ENCODE measurements around the gene CCDC9.
"Not testable (repeated sequence)": the region's sequence is repeated elsewhere in the genome, so short reads cannot be mapped to it uniquely, and the experiment has no call there.

The CCDC9 gene

DNA sequence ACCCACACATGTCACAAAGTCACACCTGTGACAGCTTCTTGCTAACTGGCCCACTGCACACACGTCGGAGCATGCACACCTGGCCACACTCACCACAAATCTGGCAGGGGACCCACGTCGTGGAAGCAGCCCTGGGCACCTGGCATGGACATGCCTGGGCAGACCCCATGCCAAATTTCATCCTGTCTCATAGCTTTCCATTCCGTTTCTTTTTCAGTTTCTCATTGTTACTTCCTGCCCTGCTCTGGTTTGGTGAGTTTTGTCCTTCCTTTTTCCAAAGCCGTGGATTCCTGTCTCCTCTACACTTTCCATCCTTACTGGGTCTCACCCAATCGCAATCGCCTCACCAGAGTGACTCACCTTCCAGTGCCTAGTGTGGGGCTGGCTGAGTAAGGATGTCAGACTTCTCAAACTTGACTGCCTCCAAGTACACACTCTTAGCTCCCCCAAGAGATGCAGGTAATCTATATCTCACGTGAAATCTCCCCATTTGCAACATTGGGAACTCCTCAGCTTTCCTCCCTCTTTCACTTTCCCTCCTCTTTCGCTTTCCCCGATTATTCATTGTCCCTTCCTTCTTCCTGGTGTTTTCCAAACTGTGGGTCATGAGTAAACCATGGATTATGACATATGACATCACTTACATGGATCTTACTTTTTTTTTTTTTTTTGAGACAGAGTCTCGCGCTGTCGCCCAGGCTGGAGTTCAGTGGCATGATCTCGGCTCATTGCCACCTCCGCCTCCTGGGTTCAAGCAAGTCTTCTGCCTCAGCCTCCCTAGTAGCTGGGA lies 23.7 kb upstream of the CCDC9 start:
- peak; percentile 62 to 88 for DNase-seq

DNA sequence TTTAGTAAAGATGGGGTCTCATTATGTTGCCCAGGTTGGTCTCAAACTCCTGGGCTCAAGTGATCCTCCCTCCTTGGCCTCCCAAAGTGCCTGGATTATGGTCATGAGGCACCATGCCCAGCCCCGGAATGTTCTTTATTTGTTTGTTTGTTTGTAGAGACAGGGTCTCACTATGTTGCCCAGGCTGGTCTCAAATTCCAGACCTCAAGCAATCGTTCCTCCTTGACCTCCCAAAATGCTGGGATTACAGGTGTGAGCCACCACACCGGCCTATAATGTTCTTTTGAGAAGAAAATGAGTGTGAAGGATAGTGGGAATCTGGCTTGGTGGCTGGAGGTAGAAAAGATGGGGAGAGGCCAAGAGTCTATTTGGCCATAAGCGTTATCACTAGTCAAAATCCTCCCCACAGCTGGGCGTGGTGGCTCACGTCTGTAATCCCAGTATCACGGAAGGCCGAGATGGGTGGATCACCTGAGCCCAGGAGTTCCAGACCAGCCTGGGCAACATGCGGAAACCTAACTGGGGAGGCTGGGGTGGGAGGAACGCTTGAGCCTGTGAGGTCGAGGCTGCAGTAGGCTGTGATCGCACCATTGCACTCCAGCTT lies 20.2 kb upstream of the CCDC9 start:
- DNase-seq = no peak

DNA sequence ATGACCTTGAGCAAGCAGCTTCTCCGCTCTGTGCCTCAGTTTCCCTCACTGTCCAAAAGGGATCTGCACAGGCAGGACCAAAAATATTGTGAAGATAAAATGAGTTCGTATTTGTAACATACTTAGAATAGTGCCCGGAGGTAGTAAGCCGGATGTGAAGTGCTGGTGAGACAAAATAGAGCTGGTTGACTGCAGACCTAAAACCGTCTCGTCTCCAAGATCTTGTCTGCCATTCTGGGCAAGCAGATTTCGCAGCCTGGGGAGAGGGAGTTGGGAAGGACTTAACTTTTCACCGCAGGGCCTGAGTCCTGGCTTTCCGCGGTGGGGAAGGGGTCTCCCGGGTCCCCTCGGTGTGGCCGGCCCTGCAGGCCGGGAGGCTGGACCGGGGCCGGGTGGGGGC lies 17.2 kb upstream of the CCDC9 start:
- DNase-seq = no peak

DNA sequence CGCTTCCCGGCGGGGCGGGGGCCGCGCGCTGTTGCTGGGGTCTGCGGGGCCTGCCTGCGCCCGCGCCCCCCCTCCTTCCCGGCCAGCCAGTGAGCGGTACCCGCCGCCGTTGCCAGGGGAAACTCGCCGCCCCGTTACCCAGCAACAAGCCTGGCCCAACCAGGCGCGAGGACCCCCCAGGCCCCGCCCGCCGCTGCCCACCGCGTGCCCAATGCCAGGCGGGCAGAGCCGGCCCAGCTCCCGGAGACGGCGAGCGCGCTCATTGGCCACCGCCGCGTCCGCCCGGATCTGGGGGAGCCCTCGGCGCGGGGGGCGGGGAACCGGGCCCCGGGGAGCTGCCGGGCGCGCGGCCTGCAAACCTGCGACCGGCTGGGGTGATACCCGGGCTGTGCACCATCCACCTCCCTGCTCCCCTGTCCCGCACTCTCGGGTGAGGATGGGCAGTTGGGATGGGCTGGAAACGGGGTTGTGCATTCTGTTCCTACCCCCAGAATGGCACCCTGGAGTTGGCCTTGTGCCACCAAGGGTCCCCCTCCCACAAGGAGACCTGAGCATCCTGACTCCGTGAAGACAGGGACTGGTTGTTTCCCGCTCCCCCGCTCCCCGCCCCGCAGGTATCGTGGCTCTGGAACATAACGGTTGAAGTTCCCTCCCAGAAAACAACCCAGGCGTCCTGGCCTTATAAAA lies 16.6 kb upstream of the CCDC9 start:
- no peak for DNase-seq

DNA sequence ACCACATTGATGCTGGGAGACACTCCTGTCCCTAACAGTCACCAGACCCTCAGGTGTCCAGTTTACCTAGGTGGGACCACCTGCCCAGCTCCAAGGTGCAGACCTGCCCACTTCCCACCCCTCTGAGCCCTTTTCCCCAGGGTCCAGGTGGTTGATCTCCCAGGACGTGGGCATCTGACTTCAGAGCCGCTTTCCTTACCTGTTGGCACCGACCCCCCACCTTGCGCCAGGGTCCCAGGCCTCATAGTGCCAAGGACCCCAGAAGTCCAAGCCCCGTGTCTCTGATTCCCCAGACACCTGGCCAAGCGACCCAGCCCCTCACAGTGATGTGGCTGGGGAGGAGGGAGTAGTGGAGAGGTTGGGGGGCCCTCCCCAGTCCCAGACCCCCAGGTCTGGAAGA lies 15.8 kb upstream of the CCDC9 start:
- no peak for DNase-seq

DNA sequence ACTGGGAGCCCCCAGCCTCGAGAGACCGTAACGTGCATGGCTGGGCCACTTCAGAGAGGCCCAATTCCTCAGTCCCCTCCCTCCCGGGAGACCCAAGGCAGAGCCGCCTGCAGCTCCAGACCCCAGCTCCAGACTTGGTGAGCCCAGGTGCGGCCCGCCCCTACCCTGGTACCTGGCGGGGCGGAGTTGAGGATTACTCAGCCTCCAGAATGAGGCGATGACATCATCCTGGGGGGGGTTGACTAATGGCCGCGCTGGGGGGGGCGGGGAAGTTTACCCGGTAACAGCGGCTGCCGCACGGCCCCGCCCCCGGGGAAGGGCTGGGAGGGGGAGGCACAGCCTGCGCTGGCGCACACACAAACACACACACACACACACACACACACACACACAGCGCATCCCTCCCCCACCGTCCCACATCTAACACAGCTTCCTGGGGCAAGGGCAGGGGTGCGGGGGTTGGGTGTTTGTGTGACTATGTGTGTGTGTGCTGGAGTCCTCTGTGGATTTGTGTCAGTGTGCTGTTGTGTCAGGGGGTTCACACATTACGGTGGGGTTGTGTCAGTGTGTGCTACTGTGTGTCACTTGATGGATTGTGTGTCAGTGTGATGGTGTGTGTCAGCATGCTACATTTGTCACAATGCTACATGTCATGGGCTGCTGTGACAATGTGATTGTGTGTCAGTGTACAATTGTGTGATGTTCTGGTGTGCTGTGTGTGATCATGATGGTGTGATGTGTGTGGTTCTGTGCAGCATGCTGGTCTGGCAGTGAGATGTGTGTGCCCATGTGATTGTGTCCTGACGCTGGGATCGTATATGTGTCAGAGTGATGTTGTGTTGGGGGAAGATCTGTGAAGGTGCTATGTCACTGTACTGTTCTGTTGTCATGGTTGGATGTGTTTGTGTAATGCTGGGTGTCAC lies 15.1 kb upstream of the CCDC9 start:
- DNase-seq = peak; percentile 45 to 72

DNA sequence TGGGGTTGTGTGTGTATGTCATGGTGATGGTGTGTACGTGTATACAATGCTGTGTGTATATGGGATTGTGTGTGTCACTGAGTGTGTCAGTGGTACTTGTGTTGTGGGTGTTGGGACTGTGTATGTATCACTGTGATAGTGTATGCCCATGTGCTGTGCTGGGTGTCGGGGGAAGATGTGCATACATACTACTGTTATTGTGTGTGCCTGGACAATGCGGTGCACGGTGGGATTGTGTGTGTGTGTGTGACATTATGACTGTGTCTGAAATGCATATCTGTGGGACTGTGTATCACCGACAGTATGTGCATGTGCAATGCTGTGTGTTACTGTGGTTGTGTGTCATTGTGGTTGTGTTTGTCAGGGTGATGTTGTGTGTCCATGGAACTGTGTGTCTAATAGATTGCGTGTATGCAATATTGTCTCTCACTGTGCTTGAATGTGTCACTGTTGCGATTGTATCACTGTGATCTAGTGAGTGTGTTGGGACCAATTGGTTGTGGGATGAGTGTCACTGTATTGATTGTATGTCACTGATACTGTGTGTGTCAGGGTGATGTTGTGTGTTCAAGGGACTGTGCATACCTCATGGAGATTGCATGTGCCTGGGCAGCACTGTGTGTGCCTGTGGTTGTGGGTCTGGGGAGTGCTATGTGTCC lies 14.3 kb upstream of the CCDC9 start:
- no peak for DNase-seq

DNA sequence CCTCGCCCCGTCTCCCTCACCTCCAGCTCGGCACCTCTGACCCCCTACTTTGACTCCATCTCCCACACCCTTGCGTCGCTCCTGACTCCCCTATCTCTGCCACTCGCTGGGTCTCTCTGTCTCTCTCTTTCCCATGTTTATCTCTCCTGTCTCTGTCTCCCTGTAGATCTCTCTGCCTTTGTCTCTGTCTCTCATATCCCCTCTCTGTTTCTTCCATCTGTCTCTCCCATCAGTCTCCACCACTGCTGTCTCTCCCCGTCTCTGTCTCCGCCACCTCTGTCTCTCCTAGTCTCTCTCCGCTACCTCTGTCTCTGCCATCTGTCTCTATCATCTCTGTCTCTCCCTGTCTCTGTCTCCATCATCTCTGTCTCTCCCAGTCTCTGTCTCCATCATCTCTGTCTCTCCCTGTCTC lies 13.0 kb upstream of the CCDC9 start:
- no peak for DNase-seq

DNA sequence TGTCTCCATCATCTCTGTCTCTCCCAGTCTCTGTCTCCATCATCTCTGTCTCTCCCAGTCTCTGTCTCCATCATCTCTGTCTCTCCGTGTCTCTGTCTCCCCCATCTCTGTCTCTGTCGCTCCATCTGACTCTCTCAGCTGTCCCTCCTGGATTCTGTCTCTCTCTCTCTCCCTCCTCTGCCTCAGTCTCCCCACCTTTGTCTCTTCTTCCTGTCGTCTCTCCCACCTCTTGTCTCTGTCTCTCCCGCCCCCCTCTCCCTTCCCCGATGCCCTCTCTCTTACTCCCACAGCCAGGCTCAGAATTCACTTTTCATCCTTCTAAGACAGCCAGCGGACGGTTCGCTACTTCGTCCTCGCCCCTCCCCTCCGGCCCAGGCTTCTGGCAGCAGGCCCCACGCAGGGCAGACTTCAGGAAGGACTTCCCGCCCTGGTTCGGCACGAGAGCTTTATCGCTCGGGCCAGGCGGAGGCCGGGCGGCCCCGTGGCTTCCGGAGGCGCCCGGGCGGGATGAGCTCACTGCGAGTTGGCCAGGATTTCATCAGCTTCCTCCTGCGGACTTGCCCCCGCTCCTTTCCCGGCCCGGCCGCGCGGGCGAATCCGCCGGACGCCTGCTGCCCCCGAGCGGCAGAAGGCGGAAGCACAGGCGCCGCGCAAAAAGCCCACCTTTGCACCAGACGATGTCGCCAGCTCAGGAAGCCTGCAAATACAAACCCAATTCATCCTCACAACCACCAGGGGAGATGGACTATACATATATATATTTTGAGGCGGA lies 12.4 kb upstream of the CCDC9 start:
- DNase-seq = peak; percentile 95 to 96

DNA sequence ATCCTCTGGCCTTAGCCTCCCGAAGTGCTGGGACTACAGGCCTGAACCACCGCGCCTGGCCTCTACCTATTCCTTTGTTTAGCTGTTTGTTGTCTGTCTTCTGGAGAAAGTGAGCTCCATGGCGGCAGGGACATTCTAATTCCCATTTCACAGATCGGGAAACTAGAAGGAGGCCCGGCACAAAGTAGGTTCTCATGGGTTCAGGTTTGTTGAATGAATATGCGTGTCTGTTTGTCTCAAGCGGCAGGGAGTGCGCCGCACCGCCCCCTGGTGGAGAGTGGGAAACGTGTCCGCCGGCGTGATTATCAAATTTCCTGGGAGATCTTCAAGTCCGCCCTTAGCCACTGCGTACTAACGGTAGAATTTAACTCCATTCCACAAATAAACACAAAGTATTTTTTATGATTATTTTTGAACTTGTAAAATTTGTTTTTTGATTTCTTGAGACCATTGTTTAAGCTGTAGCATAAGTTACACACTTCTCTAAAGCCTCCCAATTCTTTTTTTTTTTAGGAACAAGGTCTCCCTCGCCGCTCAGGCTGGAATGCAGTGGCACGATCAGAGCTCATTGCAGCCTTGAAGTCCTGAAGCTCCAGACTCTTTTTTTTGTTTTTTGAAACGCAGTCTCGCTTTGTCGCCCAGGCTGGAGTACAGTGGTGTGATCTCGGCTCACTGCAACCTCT lies 8.9 kb upstream of the CCDC9 start:
- DNase-seq = peak; percentile 57 to 92

DNA sequence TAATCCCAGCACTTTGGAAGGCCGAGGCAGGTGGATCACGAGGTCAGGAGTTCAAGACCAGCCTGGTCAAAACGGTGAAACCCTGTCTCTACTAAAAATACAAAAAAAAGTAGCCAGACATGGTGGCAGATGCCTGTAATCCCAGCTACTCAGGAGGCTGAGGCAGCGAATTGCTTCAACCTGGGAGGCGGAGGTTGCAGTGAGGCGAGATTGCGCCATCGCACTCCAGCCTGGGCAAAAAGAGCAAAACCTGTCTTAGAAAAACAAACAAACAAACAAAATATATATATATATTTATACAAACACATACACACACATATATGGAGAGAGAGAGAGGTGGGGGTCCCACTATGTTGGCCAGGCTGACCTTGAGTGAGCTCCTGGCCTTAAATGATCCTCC lies 3.3 kb upstream of the CCDC9 start:
- not testable (repeated sequence) for DNase-seq

DNA sequence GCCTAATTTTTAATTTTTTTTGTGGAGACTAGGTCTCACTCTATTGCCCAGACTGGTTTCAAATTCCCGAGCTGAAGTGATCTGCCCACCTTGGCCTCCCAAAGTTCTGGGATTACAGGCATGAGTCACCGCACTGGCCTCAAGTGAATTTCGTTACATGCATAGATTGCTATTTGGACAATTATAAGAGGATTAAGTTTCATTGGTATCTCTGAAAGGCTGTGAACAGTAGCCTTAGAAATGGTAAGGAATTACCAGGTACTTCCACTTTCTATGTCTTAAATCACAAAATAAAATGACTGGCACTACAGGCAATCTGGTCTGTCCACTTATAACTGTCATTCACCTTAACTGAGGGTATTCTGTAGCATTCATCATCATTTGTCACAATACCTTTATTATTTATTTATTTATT lies 2.9 kb upstream of the CCDC9 start:
- DNase-seq = no peak

DNA sequence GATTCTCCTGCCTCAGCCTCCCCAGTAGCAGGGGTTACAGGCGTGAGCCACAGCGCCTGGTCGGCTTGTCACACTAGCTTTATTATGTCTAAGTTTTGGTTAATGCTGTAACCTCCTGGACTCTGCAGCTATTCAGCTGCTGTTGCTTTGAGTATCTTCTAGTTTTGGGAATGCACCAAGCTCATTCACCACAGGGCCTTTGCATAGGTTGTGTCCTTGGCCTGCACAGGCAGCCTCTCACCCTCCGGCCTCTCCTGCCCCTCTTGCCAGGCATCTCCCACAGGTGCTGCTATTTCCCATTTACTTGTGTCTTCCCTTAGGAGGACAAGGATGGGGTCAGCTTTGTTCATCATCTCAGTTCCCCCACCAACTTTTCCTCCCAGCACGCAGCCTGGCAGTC lies 2.4 kb upstream of the CCDC9 start:
- DNase-seq = no peak

DNA sequence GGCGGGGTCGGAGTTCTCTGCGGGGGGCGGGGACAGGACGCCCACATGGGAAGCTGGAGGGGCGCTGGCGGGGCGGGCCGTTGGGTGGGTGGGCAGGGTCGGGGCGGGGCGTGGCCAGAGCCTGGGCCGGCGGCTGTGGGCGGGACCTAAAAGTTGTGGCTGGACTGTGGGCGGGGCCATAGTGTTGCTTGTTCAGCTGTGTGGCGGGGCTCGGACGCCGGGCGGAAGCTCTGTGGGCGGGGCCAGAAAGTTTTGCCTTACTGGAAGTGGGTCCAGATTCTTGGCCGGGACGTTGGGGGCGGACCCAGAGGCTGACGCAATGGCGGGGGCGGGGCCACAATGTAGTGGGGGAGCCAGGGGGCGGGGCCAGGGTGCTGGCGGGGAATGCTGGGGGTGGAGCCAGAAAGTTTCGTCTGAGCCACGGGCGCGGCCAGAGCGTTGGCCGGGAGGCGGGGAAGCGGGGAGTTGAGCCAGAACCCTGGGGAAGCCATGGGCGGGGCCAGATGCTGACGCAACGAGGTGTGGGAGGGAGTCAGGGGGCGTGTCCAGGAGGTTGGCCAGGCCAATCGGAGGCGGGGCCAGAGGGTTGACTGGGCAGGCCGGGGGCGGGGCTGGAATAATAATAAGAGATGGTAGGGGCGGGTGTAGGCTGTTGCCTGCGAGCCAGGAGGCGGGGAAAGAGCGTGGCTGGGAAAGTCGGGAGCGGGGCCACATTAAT lies 527 bp downstream of the CCDC9 start:
- peak; percentile 99 to 100 for DNase-seq

DNA sequence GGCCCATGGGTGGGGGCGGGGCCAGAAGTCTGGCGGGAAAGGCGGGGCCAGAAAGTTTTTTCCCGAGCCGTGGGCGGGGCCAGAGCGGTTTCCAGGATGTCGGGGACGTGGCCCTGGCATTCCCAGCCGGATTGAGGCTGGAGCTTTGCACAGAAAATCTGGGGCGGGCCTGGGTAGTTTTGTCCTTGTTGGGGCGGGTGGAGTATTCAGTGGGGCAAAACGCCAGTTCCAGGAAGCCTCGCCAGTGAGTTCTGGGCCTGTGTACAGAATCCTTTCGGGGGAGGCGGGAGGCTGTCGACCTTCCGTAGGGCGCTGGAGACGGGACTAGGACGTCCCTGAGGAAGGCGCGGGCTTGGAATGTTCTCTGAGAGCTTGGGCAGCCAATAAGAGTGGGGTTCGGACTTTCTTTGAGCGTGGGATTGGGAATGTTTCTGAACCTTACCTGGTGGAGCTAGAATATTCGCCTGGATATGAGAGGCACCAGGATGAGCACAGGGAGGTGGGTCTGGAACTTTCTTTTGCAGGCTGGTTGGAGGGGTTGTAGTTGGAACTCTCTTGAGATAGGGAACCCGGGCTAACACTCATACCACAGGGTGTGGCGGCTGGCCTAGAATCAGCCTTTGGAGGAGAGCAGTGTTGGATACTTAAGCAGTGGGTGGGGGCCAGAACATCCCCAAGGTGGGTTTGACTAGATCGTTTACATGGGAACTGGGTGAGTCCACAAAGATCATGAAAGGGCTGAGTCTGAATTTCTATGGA lies 1.3 kb downstream of the CCDC9 start:
- no peak for DNase-seq

DNA sequence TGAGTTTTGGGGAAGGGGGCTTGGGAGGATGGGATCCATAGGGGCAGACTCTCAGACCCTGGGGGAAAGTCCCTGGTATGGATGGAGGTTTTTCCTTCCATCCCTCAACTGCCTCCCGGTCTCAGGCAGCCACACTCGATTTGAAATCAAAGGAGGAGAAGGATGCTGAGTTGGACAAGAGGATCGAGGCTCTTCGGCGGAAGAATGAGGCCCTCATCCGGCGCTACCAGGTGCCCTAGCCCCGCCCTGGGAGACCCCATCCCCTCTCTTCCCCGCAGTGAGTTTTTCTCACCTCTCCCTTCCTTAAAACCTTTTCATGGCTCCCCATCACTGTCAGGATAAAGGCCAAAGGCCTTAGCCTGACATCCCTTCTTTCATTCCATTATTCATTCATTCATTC lies 2.1 kb downstream of the CCDC9 start:
- DNase-seq = no peak

DNA sequence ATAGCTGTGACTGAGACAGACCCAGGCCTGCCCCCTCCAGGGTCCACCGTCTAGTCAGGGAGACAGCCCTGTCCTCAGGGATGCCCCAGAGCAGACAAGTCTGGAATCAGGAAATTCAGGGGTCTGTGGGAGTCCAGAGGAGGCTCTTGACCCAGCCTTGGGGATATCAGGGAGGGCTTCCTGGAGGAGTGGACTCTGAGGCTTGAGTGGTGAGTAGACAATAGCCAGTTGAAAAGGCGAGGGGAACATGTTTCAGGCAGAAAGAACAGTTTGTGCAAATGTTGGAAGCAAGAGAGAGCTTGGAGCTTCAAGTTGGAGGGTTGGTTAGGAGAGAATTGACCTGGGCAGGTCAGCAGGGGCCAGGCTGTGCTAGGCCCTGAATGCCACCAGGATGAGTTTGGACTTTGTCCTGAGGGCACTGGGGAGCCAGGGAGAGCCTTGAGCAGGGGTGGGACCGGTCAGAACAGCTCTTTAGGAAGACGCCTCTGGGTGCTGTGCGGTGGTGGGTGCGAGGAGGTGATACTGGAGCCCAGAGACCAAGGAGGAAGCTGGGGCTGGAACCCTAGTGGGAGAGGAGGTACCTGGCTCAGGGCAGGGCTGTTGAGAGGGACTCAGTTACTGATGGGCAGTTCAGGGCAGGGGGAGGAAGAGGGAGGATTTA lies 2.7 kb downstream of the CCDC9 start:
- DNase-seq = no peak

DNA sequence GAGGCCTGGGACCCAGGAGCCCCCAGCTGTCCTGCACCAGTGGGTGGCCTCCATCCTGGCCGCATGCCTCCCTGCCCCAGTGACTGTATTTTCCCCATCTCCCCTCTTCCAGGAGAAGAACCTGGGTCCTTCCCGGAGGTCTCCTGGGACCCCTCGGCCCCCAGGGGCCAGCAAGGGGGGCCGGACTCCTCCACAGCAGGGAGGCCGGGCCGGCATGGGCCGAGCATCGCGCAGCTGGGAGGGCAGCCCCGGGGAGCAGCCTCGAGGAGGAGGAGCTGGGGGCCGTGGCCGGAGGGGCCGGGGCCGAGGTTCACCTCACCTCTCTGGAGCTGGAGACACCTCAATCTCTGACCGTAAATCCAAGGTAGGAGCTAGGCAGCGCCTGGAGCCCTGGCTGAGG lies 4.2 kb downstream of the CCDC9 start:
- DNase-seq = no peak

Measured in inflammatory macrophage treated with lipopolysaccharide for 1 hour (primary cell).